GM19372 (cell line): ENCODE results near the gene BNC2.

Experiments
- ATAC-seq: cut with Tn5 transposase; IDR thresholded peaks from one replicate; pipeline ENCODE4 v1.9.1; 2021; ENCODE audit warnings: mild to moderate bottlenecking, low read depth, moderate library complexity; ENCODE audit not compliant: unreplicated experiment

BNC2 gene

DNA sequence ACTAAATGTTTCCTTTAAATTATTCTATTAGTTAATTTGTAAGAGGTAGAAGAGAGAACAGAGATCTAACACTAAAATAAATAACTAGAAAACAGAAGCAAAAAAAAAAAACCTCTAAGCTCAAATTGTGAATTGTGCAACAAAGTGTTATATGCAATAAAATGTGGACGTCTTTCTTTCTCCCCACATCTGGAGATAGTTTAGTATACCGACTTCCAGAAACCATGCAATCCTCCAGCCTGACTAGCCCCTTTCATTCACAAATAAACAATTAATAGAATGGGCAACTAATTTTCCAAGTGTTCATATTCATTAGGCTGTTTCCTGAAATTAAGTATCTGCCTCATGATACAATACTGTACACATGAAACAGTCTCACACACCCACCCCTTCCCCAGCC, 258.5 kb downstream of the BNC2 start:
- no peak for ATAC-seq

DNA sequence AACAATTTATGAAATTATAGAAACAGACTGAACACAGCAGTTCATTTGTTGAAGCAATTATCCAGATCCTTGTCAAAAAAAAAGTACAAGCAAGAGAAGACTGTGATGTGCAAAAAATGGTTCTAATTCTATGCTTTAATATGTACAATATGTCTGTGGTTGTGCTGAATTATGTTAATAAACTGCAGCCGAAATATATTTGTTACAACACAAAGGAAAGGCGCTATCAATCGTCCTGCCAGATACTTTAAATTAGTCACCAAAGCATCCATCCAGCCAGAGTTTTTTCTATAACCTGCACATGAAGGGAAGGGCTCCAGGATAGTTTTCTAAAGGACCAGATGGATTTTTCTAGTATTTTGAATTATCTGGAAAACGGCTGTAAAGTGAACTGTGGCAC, 259.5 kb downstream of the BNC2 start:
- no peak for ATAC-seq

DNA sequence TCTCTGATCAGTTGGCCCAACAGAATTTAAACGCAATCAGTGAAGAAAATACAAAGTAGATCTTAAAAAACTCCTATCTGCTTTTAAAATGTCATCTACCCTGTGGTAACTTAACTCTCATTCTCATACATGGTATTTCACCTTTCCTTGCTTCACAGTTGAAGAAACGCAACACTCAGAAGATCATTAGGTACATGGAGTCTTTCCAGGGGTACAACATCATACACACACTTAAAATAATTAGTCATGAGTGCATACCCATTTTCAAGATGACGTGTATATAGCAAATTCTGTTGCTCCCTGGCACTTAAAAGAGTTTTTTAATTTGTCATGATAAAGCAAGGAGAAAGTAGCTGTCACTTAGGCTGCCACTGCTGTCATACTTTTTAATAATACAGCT, 259.9 kb downstream of the BNC2 start:
- no peak for ATAC-seq

DNA sequence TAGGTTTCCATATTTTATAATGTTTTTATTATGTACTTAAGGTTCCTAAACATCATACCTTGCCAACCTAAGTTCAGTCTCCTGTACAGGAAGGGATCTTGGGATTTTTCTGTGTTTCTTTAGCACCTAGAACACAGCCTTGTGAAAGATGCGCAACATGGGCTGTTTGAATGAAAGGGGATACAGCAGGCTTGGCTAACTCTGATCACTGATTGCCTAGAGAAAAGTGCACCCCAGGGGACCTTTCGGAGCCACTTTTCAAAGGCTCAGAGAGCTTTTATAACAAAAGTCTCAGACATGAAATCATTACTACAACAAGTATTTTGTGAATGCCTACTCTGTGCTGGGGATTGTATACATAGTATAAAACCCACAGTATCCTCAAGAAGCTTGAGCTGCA, 261.6 kb downstream of the BNC2 start:
- no peak for ATAC-seq

DNA sequence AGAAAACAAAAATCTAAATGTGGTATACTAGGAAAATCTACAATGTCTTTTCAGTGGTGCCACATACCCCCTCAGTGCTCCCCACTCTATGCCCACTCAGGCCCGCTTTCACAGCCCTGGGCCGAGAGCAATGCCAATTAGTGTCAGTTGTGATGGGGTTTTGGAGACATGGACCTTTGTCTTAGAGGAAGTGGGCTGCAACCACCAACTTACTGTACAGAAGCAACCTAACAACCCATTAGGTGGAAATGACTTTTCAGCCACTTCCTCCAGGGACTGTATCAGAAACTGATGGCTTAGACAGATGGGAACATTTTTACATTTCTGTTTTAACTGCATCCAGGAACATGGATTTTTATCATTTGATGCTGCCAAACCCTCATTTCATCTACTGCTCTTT, 268.0 kb downstream of the BNC2 start:
- ATAC-seq = no peak

DNA sequence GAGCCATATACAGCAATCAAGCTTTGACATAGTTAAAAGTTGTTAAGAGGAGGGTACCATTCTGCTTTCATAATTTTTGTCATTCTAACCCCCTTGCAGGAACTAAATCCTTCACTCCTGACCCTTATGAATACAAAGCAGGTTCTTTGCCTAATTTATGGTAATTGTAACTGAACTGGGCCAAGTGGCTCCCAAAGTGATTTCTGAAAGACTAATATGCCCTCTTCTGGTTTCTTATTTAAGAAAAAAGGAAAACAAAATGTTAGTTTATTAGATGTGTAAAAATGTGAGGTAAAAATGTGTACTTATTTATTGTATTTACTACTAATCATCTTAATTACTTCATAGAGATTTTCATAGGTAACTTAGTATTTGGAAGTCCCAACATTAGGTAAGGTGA, 268.5 kb downstream of the BNC2 start:
- no peak for ATAC-seq

DNA sequence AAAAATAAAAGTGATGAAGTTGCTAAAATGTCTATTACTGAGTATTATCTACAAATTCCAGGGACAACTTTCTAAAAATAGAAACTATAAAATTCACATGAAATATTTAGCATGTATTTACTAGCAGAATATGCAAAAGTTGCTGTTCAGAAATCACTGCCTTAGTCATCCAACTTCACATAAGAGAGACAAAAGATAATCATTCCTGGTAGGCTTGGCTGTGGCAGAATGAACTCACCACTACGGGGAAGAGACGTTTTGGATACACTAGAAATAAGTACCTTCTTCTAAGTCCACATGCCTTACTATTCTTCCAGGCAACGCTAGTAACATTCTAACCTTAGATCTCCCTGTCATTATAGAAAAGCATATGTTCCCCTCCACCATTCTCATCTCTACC, 272.2 kb downstream of the BNC2 start:
- no peak for ATAC-seq

DNA sequence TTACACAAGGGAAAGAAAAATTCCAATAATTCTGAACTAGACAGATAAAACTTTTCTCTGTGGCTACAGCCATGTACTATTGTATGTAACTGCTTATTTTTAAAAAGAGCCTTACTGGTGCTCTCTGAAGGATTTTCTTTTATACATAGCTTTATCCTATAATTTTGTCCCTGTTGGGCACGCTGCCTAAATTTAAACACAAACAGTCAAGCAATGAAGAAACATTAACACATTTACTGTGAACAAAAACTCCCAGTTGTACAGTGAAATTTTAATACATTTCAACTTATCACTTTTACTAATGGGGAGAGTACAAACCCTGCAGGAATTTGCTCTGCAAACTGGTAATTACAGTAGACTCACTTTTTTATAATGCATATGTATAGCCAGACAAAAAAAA, 273.3 kb downstream of the BNC2 start:
- no peak for ATAC-seq

DNA sequence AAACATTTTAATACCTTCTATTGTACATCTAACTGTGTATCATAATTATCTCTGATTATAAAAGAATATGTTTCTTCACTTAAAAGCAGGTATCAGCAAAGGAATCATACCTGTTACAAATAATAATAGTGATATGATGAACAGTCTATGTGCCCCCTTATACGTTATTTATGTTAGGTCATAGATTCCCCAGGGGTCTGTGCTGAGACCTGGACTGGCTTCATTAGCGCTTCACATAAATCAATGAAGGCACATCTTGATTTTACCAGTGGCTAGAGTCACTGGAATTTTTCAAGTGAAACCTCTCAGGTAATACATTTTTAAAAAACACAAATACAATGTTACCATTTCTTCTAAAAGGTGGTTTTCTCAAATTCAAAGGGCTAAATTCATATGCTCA, 275.2 kb downstream of the BNC2 start:
- ATAC-seq = no peak

DNA sequence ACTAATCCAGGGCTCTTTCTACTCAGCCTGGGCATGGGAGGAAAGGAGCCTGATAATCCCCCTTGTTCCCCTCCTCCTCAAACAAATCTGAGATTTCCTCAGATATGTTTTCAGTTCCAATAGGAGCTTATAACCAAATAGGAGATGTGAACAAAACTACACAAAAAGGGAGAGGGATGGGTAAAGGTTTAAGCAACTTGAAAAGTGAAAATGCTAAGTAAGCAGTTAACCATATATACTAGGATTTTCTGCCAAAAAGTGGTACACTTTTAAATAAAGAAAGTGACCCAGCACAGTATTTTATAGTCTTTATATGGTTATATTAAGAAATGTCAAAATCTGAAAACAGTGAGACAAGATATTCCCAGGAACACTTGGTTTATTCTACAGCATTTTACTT, 275.7 kb downstream of the BNC2 start:
- no peak for ATAC-seq

DNA sequence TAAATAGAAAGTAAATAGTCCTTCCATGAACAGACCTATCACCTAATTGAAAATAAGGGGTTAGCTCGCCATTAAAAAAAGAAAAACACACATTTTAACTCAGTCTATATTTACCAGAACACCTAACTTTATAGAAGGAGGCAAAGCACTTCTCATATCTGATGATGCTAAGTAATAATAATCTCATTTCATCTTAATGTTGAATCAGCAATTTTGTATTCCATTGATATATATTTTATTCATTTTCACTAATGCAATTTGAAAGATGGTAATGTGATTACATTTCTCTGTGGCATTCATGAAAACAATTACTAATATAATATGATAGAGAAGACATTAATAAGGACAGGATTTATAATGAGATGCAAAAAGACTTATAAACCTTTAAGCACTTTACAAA, 276.7 kb downstream of the BNC2 start:
- no peak for ATAC-seq

DNA sequence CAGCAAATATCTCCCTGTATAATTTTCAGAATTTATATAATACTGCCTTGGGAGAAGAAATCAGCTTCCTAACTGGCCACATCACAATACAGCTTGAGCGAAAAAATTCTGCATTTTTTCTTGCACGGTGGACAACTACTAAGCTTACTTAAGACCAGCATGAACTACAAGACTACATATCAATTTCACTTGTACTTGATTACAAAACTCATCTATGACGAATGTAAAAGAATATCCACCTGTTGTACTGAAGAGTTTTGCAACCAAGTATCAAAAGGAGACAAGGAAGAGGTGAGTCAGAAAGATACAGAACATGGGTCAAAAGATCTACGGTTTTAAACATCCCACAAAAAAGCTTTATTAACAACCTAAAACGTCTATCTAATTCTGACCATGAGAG, 279.4 kb downstream of the BNC2 start:
- ATAC-seq = no peak

DNA sequence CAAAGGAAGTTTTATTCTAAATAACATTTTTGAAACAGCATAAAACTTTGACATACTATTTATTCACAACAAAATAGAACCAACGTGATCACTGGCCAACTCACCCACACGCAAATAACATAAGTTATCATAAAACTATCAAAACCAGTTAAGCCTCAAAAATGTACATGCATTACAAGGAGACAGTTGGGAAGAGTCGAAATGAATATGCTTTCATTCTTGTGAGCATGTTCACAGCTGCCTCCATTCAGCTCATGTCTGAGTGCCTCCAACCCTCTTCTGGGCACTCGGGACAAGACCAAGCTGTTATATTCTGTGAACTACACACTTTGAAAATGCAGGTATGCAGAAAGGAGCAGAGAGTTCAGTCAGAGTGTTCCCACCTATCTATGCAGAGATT, 284.9 kb downstream of the BNC2 start:
- ATAC-seq = no peak

DNA sequence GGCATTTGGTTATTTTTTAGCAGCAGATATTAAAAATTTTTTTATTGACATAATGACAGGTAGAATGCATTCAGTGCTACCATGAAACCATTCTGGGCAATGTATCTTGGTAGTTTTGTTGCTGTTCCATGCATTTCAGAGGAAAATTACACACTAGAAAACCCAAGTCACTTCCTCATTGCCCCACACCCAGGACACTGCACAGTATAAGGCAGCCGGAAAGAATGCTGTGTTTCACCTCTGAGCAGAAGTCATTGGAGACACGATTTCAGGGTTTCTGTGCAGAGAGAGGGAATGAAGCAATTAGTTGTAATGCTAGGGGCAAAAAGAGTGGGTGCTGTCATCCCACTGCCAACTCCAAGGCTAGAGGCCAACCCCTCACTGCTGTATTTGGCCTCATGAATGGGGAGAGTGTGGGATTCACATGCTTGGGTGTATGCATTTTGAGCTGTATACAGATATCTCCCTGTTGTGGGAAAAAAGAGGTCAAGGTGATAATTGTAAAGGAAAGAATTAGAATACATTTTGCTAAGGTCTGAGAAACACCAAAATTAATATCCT, 290.5 kb downstream of the BNC2 start:
- ATAC-seq = no peak

DNA sequence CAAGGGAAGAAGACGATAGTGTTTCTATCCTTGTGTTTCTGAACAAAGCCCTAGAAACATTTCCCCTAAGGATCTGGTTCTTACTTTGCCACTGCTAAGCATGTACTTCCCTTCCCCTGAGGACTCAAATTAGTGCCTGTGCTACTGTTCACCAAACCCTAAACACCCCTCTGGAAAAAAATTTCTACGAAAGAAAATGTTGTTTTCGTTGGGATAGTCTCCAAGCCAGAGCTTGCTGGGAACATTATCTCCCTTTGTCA, 294.6 kb downstream of the BNC2 start:
- no peak for ATAC-seq

DNA sequence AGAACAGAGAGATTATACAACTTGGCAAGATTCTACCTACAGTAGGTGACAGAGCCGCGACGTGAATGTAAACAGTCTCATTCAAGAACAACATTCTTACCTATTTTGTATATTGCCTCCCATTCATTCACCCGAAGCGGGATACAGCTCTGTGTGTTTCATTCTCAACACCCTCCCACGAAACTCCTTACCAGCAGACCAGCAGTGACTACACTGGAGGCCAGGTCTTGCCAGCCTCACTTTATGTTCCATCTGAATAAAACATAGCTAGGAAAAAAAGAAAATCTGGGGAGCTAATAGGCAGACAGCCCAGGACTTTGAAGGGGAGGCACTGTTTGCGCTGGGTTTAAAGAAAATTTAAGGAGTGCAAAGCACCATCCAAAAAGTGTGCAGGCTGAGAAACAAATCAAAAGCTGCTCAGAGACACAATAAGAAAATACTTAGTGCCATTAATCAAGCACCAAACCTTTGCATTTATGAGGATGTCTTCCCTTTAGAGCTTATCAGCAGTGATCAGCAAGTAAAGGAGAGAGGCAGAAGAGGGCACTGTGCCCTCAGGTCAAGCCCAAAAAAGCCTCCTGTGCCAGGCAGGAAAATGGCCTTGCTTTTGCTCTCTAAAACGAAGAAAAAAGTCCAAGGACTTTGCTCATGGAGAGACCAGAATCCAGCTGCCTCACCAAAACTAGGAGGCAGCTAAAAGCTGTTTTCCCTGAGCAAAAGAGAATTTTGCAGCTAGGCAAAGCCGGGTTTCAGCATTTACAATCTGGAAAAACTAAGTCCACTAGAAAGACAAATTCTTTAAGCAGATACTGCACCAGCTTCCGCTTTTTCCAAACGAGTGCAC, 295.1 kb downstream of the BNC2 start:
- ATAC-seq = no peak

DNA sequence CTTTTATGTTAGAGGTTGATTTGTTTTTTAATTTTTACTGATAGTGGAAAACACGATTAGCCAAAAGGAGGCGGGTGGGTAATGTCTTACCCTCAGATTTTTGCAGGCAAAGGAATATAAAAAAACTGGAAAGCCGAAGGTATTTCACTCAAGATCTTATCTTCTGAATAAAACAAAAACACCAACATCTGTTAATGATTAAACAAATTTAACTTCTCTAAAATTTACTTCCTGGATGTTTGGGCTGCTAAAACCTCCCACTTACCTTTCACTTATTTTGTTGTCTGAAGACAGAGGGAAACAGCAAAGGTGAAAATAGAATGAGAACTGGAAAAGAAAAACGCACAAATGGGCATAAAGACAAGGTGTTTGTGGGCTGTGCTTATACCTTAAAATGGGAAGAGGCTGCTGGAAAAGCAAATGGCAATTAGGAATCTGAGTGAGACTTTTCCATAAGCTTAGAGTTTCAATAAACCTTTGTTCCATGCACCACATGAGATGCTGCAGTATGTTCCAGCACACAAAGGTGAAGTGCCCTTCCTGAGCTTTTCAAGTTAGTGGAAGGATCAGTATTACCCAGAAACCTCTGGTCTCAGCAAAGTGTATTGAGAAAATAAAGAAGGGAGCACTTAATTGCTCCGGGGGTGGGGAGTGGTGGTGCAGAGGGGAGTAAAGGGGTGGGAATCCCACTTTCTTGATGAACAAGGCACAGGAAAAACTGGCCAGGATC, 298.3 kb downstream of the BNC2 start:
- no peak for ATAC-seq

DNA sequence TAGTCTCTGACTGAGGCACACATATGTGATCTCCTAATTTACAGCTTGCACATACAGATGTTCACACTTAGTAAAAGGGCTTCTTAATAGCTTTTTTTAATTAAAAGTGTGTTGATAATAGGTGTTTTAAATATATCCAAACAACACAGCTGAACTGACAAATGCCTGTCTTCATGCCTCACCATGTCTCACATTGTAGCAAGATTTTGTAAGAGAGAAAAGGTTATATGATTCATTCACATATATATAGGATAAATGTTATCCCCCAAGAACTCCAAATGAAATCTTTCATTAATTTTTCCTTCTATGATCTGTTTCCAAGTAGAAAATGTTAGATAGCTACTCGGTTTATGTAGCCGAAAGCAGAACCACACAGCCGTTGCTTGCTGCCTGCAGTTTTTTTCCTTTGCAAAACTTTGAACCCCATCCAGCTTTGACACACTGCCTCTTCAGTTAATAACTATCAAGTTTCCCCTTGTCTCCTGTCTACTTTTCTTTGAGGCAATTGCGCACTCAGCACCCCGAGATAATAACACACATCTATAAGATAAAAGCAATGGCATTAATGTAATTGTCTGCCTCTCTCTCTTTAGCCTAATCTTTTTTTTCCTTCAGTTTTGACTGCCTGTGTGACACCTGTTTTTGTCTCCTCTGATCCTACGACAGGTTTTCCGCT, 299.2 kb downstream of the BNC2 start:
- no peak for ATAC-seq

DNA sequence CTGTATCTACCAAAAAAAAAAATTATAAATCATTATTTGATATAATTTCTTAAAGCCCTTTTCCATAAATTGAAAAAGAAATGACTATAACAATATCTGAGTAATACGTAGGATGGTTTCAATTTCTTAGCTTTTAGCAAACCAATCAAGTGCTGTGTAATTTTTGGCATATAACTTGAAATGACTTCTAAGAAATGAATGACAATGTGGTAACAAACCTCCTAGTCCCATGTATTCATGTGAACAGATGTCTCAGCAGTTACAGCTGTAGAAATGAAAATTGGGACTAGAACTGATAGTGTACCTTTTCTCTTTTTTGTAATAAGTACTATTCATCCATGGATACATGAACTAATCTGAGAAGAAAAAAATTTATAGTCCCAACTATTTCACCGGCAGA, 307.0 kb downstream of the BNC2 start:
- no peak for ATAC-seq

DNA sequence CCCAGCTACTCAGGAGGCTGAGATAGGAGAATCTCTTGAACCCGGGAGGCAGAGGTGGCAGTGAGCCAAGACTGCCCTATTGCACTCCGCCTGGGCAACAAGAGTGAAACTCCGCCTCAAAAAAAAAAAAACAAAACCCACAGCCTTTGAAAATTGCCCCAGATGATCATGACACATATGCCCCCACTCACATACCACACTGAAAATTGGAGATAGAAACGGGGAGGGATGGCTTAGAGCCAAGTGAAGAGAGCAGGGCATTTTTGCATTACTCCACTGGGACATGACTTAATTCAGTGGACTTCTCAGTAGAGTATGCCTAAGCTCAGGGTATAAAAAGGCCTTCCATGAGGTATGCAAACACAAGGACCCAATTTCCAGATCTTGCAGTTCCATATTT, 309.3 kb downstream of the BNC2 start:
- ATAC-seq = no peak

DNA sequence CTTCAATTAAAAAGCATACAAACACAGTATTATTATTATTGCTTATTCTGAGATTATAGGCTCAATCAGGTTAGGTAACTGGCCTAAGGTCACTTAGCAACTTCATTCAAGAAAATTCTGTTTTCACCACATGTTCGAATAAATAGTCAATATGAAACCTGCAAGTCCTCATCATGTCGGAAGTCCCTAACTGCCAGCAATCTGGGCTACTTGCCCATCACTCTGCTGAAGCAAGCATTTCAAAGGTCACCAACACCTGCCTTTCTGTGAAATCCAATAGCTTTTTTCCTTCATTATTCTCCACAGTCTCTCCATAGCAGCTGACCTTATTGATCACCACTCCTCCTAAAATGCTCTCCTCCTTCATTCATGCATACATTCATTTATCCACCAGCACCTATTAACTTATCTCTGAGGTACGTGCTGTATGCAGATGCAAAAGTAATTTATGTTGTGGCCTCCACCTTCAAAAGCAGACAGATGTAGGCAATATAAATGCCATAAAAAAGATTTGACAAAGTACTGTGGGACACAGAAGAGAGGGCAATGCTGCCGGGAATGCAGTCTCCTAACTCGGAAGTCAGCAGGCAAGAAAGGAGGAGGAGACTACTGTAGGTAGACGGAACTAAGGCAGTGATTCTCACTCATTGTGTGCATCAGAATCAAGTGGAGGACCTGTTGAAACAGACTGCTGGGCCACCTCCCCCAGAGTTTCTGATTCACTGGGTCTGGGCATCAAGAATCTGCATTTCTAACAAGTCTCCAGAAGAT, 310.9 kb downstream of the BNC2 start:
- ATAC-seq = no peak
